Measurements from ENCODE around the gene GSG1L2. TPM values are rescaled to one million over a fixed set of nuclear protein-coding genes. Genes with fewer than 3 reads are reported as not detected.

Gene GSG1L2
- total RNA-seq, 1 experiment from 2014 or later, result not detected

DNA sequence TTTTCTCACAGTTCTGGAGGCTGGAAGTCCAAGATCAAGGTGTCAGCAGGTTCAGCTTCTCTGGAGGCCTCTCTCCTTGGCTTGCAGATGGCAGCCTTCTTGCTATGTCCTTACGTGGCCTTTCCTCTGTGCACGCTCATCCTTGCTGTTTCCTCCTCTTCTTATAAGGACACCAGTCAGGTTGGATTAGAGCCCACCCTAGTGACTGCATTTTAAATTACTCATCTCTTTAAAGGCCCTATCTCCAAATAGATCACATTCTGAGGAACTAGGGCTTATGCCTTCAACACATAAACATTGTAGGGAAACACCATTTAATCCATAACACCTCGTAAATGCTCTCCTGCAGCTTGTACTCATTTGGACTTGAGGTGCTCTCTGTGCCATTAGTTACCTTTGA is 66.8 kb downstream of the GSG1L2 start:
- Histone ChIP-seq H3K36me3 (ENCODE audit: control insufficient read depth, insufficient read depth, low read length) (no peaks in the 10 kb centered on the region), H3K4me1 (ENCODE audit: control insufficient read depth, insufficient read depth, low read length) (no peaks in the 10 kb centered on the region), H3K4me3 (ENCODE audit: low read depth in 2 of 2, low read length in 2 of 2) (no peak overlapping the region), H3K27ac (ENCODE audit: low read length) (no peak overlapping the region), H3K9me3 (ENCODE audit: control insufficient read depth, insufficient read depth, low read depth, low read length) (no peaks in the 10 kb centered on the region), H3K27me3 (ENCODE audit: control insufficient read depth, insufficient read depth, low read length) (peaks cover 4% of the 10 kb centered on the region)
- no peak for DNase-seq (ENCODE audit: low read depth, low spot score)
- CTCF ChIA-PET, result no interaction called here
- TF ChIP-seq, protein P1, sequence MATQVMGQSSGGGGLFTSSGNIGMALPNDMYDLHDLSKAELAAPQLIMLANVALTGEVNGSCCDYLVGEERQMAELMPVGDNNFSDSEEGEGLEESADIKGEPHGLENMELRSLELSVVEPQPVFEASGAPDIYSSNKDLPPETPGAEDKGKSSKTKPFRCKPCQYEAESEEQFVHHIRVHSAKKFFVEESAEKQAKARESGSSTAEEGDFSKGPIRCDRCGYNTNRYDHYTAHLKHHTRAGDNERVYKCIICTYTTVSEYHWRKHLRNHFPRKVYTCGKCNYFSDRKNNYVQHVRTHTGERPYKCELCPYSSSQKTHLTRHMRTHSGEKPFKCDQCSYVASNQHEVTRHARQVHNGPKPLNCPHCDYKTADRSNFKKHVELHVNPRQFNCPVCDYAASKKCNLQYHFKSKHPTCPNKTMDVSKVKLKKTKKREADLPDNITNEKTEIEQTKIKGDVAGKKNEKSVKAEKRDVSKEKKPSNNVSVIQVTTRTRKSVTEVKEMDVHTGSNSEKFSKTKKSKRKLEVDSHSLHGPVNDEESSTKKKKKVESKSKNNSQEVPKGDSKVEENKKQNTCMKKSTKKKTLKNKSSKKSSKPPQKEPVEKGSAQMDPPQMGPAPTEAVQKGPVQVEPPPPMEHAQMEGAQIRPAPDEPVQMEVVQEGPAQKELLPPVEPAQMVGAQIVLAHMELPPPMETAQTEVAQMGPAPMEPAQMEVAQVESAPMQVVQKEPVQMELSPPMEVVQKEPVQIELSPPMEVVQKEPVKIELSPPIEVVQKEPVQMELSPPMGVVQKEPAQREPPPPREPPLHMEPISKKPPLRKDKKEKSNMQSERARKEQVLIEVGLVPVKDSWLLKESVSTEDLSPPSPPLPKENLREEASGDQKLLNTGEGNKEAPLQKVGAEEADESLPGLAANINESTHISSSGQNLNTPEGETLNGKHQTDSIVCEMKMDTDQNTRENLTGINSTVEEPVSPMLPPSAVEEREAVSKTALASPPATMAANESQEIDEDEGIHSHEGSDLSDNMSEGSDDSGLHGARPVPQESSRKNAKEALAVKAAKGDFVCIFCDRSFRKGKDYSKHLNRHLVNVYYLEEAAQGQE (IDR thresholded peaks at IDR 0.05; ENCODE audit: insufficient read depth in 1 of 2, low read depth in 2 of 2, low read length in 1 of 2), result no peak
- TF ChIP-seq TCF7L2 (IDR thresholded peaks at IDR 0.05; ENCODE audit: low read depth, low read length), result no peak
- TF ChIP-seq SIN3A (IDR thresholded peaks at IDR 0.05; ENCODE audit: borderline replicate concordance, insufficient read depth, low read depth, low read length), result no peak
- TF ChIP-seq POLR2AphosphoS5 (IDR thresholded peaks at IDR 0.05; ENCODE audit: low read depth, low read length), result no peak
- TF ChIP-seq, protein P2, sequence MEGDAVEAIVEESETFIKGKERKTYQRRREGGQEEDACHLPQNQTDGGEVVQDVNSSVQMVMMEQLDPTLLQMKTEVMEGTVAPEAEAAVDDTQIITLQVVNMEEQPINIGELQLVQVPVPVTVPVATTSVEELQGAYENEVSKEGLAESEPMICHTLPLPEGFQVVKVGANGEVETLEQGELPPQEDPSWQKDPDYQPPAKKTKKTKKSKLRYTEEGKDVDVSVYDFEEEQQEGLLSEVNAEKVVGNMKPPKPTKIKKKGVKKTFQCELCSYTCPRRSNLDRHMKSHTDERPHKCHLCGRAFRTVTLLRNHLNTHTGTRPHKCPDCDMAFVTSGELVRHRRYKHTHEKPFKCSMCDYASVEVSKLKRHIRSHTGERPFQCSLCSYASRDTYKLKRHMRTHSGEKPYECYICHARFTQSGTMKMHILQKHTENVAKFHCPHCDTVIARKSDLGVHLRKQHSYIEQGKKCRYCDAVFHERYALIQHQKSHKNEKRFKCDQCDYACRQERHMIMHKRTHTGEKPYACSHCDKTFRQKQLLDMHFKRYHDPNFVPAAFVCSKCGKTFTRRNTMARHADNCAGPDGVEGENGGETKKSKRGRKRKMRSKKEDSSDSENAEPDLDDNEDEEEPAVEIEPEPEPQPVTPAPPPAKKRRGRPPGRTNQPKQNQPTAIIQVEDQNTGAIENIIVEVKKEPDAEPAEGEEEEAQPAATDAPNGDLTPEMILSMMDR (IDR thresholded peaks at IDR 0.05), result no peak
- intact Hi-C loops (cut with micrococcal nuclease; ENCODE audit: unreplicated experiment) (no loop called here), in situ Hi-C loops (cut with HindIII; ENCODE audit: low pct_unique_long_range_greater_than_20kb, low sequenced_read_pairs) (no loop called here)
- no peak for ATAC-seq
- POLR2A ChIA-PET, result no interaction called here
- no TSS peak for BruUV-seq (replicated peaks)

Other genes starting within 250 kb of the GSG1L2 start
- 50.3 TPM for gene STX8, start 246.3 kb downstream of the GSG1L2 start, total RNA-seq (2021; ENCODE audit: unreplicated experiment)
- not detected for gene CFAP52, start 245.4 kb downstream of the GSG1L2 start, total RNA-seq (2021; ENCODE audit: unreplicated experiment)
- gene USP43, start 176.6 kb downstream of the GSG1L2 start, total RNA-seq (2021; ENCODE audit: unreplicated experiment), result 7.3 TPM
- gene DHRS7C, start 30.5 kb downstream of the GSG1L2 start, total RNA-seq (2021; ENCODE audit: unreplicated experiment), result not detected
- gene GLP2R, start 3.8 kb upstream of the GSG1L2 start, total RNA-seq (2021; ENCODE audit: unreplicated experiment), result 0.08 TPM
- not detected for gene RCVRN, start 83.2 kb upstream of the GSG1L2 start, total RNA-seq (2021; ENCODE audit: unreplicated experiment)

All from Panc1 (cell line).